Natural killer cell treated with Interleukin-12 subunit alpha and Interleukin-12 subunit beta and Interleukin-15 and Interleukin-18, amount 100 ng/mL, for 72 hours (primary cell): Measurements from ENCODE around the gene ABCC3. TPM values are rescaled to one million over a fixed set of nuclear protein-coding genes. Genes with fewer than 3 reads are reported as not detected.
A peak's percentile ranks its signal among the peaks of the same experiment; 100 is the strongest.
"Not testable (repeated sequence)": the region's sequence is repeated elsewhere in the genome, so short reads cannot be mapped to it uniquely, and the experiment has no call there.

Experiments used
- ATAC-seq, 2 donors: fragments of 150-1000 bp; cut with Tn5 transposase in 1 of 2; sonication (Bioruptor Pico), chemical (Tn5 transposase) in 1 of 2; 2 replicates each; pipeline ENCODE4 v1.10.0; 2021
- DNase-seq: peaks from one replicate; pipeline ENCODE4 v3.0.0; 2022; ENCODE audit warnings: low spot score
- H3K27ac Mint-ChIP-seq, 2 donors: 1 replicate in 1 of 2; 2 replicates in 1 of 2; pipeline ENCODE4 v1.8.0; 2022; ENCODE audit warnings: mixed read lengths in 2 of 2, mild to moderate bottlenecking in 1 of 2, moderate library complexity in 1 of 2
- H3K27me3 Mint-ChIP-seq, 2 donors: 1 replicate in 1 of 2; 2 replicates in 1 of 2; pipeline ENCODE4 v1.8.0; 2022; ENCODE audit warnings: mixed read lengths in 2 of 2
- H3K36me3 Mint-ChIP-seq: one replicate; pipeline ENCODE4 v1.8.0; 2022; ENCODE audit warnings: mixed read lengths
- H3K4me1 Mint-ChIP-seq, 2 donors: 1 replicate in 1 of 2; 2 replicates in 1 of 2; pipeline ENCODE4 v1.8.0; 2022; ENCODE audit warnings: low read depth in 2 of 2, mixed read lengths in 2 of 2, mild to moderate bottlenecking in 1 of 2
- H3K4me3 Mint-ChIP-seq: one replicate; pipeline ENCODE4 v1.8.0; 2022; ENCODE audit warnings: mixed read lengths
- H3K9me3 Mint-ChIP-seq: 2 replicates; pipeline ENCODE4 v1.8.0; 2022; ENCODE audit warnings: mixed read lengths
- total RNA-seq, 2 donors: library from RNA; stranded (reverse); gene quantifications; one replicate each; pipeline ENCODE4 v1.2.3, GENCODE V29; 2022

The ABCC3 gene
- total RNA-seq, 2 donors from 2014 or later = not detected

GRCh38 chr17:50724622-50725021 is 89.9 kb downstream of the ABCC3 start:
- H3K27ac Mint-ChIP-seq, H3K27me3 Mint-ChIP-seq, H3K36me3 Mint-ChIP-seq, H3K9me3 Mint-ChIP-seq, H3K4me3 Mint-ChIP-seq, DNase-seq, ATAC-seq: not testable (repeated sequence)
- H3K4me1 Mint-ChIP-seq = peaks cover 45 to 56% of the 10 kb centered on the region in 2 donors

GRCh38 chr17:50725769-50726655 is 91.3 kb downstream of the ABCC3 start:
- ATAC-seq (no peak), DNase-seq (no peak)
- Mint-ChIP-seq H3K4me1 (peaks cover 37 to 46% of the 10 kb centered on the region in 2 donors), H3K36me3 (no peaks in the 10 kb centered on the region), H3K9me3 (no peaks in the 10 kb centered on the region), H3K4me3 (no peak overlapping the region), H3K27me3 (no peaks in the 10 kb centered on the region), H3K27ac (no peak overlapping the region)

GRCh38 chr17:50728112-50728429 is 93.4 kb downstream of the ABCC3 start:
- no peaks in the 10 kb centered on the region for H3K27me3 Mint-ChIP-seq
- peaks cover 37 to 47% of the 10 kb centered on the region in 2 donors for H3K4me1 Mint-ChIP-seq
- H3K9me3 Mint-ChIP-seq = no peaks in the 10 kb centered on the region
- ATAC-seq = no peak
- peak overlapping the region; percentile 4 for H3K4me3 Mint-ChIP-seq
- no peak for DNase-seq
- no peak overlapping the region for H3K27ac Mint-ChIP-seq
- no peaks in the 10 kb centered on the region for H3K36me3 Mint-ChIP-seq

GRCh38 chr17:50728881-50729765 is 94.4 kb downstream of the ABCC3 start:
- DNase-seq (no peak), ATAC-seq (no peak)
- Mint-ChIP-seq H3K27me3 (no peaks in the 10 kb centered on the region), H3K9me3 (no peaks in the 10 kb centered on the region), H3K27ac (no peak overlapping the region), H3K4me3 (peak overlapping the region; percentile 21), H3K4me1 (peaks cover 34 to 46% of the 10 kb centered on the region in 2 donors), H3K36me3 (no peaks in the 10 kb centered on the region)

- Mint-ChIP-seq H3K27ac (peak overlapping the region; percentile 23 to 86), H3K4me3 (peak overlapping the region; percentile 19), H3K27me3 (no peaks in the 10 kb centered on the region), H3K9me3 (no peaks in the 10 kb centered on the region), H3K4me1 (peaks cover 42 to 52% of the 10 kb centered on the region in 2 donors), H3K36me3 (no peaks in the 10 kb centered on the region)
- no peak for DNase-seq
- peak; percentile 50 to 62 for ATAC-seq
Observed at GRCh38 chr17:50731575-50732460, 97.1 kb downstream of the ABCC3 start.

- Mint-ChIP-seq H3K4me1 (peaks cover 38 to 50% of the 10 kb centered on the region in 2 donors), H3K9me3 (no peaks in the 10 kb centered on the region), H3K36me3 (peaks cover 19% of the 10 kb centered on the region), H3K4me3 (no peak overlapping the region), H3K27ac (no peak overlapping the region), H3K27me3 (no peaks in the 10 kb centered on the region)
- DNase-seq (no peak), ATAC-seq (no peak)
Observed at GRCh38 chr17:50735287-50735686, 100.6 kb downstream of the ABCC3 start.

GRCh38 chr17:50737118-50737698 is 102.5 kb downstream of the ABCC3 start:
- Mint-ChIP-seq H3K4me3 (no peak overlapping the region), H3K27ac (peak overlapping the region in 1 of 2 donors; percentile 18), H3K27me3 (no peaks in the 10 kb centered on the region), H3K36me3 (peaks cover 31% of the 10 kb centered on the region), H3K9me3 (no peaks in the 10 kb centered on the region), H3K4me1 (peaks cover 28 to 39% of the 10 kb centered on the region in 2 donors)
- peak in 1 of 2 donors; percentile 49 for ATAC-seq
- DNase-seq = no peak

- no peak for DNase-seq
- Mint-ChIP-seq H3K27me3 (no peaks in the 10 kb centered on the region), H3K27ac (peak overlapping the region; percentile 14 to 34), H3K4me3 (no peak overlapping the region), H3K9me3 (no peaks in the 10 kb centered on the region), H3K4me1 (peaks cover 24 to 32% of the 10 kb centered on the region in 2 donors), H3K36me3 (peaks cover 42% of the 10 kb centered on the region)
- ATAC-seq = no peak
Observed at GRCh38 chr17:50739098-50739497, 104.4 kb downstream of the ABCC3 start.

Other genes starting within 250 kb of the ABCC3 start
- gene LRRC59, start 237.4 kb upstream of the ABCC3 start, total RNA-seq = 100 to 1,000 TPM in 1 of 2 donors, 10 to 100 TPM in 1; 90.8 to 138 TPM
- 10 to 100 TPM in 1 of 2 donors, 1 to 10 TPM in 1; 6.9 to 13.4 TPM for gene ACSF2, start 208.7 kb upstream of the ABCC3 start, total RNA-seq
- gene CHAD, start 166.0 kb upstream of the ABCC3 start, total RNA-seq = not detected
- 10 to 100 TPM; 34.3 to 54.2 TPM for gene RSAD1, start 156.0 kb upstream of the ABCC3 start, total RNA-seq
- 1 to 10 TPM; 1.1 to 2.8 TPM for gene MYCBPAP, start 126.4 kb upstream of the ABCC3 start, total RNA-seq
- not detected for gene EPN3, start 102.1 kb upstream of the ABCC3 start, total RNA-seq
- 10 to 100 TPM; 15.3 to 25.6 TPM for gene SPATA20, start 87.7 kb upstream of the ABCC3 start, total RNA-seq
- gene CACNA1G, start 74.2 kb upstream of the ABCC3 start, total RNA-seq = not detected
- 10 to 100 TPM; 38.4 to 44.7 TPM for gene ANKRD40, start 73.0 kb downstream of the ABCC3 start, total RNA-seq
- 100 to 1,000 TPM in 1 of 2 donors, 10 to 100 TPM in 1; 81.8 to 234 TPM for gene LUC7L3, start 84.7 kb downstream of the ABCC3 start, total RNA-seq
- gene ANKRD40CL, start 132.6 kb downstream of the ABCC3 start, total RNA-seq = not detected
- gene WFIKKN2, start 200.7 kb downstream of the ABCC3 start, total RNA-seq = not detected
- 10 to 100 TPM; 12.1 to 30.7 TPM for gene TOB1, start 231.5 kb downstream of the ABCC3 start, total RNA-seq